HFFc6 (cell line): ENCODE data around the gene MYRIP. TPM values are rescaled to one million over a fixed set of nuclear protein-coding genes. Genes with fewer than 3 reads are reported as not detected.

Experiments used
- DNase-seq: peaks from one replicate; pipeline ENCODE4 v3.0.0-alpha.2; 2018
- H3K27ac Mint-ChIP-seq: 2 replicates; pipeline ENCODE4 v1.8.0; 2020; ENCODE audit warnings: mild to moderate bottlenecking, mixed read lengths
- H3K27me3 Mint-ChIP-seq: 2 replicates; pipeline ENCODE4 v1.8.0; 2021; ENCODE audit warnings: mild to moderate bottlenecking, moderate library complexity, mixed read lengths; ENCODE audit not compliant: insufficient read depth
- H3K36me3 Mint-ChIP-seq: 2 replicates; pipeline ENCODE4 v1.8.0; 2021; ENCODE audit warnings: low read depth, mixed read lengths
- H3K4me1 Mint-ChIP-seq: 2 replicates; pipeline ENCODE4 v1.8.0; 2020; ENCODE audit warnings: low read depth, mixed read lengths
- H3K4me3 Mint-ChIP-seq: 2 replicates; pipeline ENCODE4 v1.8.0; 2020; ENCODE audit warnings: mild to moderate bottlenecking, moderate library complexity, mixed read lengths
- H3K9me3 Mint-ChIP-seq: 2 replicates; pipeline ENCODE4 v1.8.0; 2020; ENCODE audit warnings: mild to moderate bottlenecking, mixed read lengths
- CTCF ChIP-seq: fragments of 200-600 bp; sonication (generic); IDR thresholded peaks from 2 replicates; pipeline ENCODE4 v1.5.0; 2021; ENCODE audit warnings: antibody characterized with exemption, mild to moderate bottlenecking
- total RNA-seq, 6 experiments: library from RNA; stranded (reverse); fragmentation: NEBNext Ultra II Directional; extraction: Animal tissue kit (Norgen Biotek cat#: 25700); gene quantifications; 2 replicates in 1 of 6; 3 replicates in 5 of 6; pipeline ENCODE4 v1.2.3, GENCODE V29; 2021

MYRIP gene
- total RNA-seq, 6 experiments from 2014 or later: 0.07 to 0.28 (median 0.13) TPM; not detected in 1

GRCh38 chr3:40118091-40118490 lies 308.7 kb downstream of the MYRIP start:
- TF ChIP-seq CTCF: no peak
- Mint-ChIP-seq H3K4me3 (no peak overlapping the region), H3K27ac (peak overlapping the region; percentile 92; the same call in 1 of the 2 replicates), H3K27me3 (no peaks in the 10 kb centered on the region), H3K36me3 (no peaks in the 10 kb centered on the region), H3K9me3 (no peaks in the 10 kb centered on the region), H3K4me1 (peaks cover 55% of the 10 kb centered on the region)
- no peak for DNase-seq

- TF ChIP-seq CTCF: no peak
- Mint-ChIP-seq H3K9me3 (no peaks in the 10 kb centered on the region), H3K27ac (peak overlapping the region; percentile 66), H3K4me1 (peaks cover 54% of the 10 kb centered on the region), H3K36me3 (no peaks in the 10 kb centered on the region), H3K27me3 (no peaks in the 10 kb centered on the region), H3K4me3 (peak overlapping the region; percentile 16; the same call in 1 of the 2 replicates)
- DNase-seq: no peak
Measured at GRCh38 chr3:40120067-40120692, 310.8 kb downstream of the MYRIP start.

- TF ChIP-seq CTCF: no peak
- no peaks in the 10 kb centered on the region for H3K27me3 Mint-ChIP-seq
- peak overlapping the region; percentile 66 for H3K27ac Mint-ChIP-seq
- H3K4me3 Mint-ChIP-seq: peak overlapping the region; percentile 16; the same call in 1 of the 2 replicates
- no peaks in the 10 kb centered on the region for H3K9me3 Mint-ChIP-seq
- H3K36me3 Mint-ChIP-seq: no peaks in the 10 kb centered on the region
- DNase-seq: peak; percentile 60
- H3K4me1 Mint-ChIP-seq: peaks cover 47% of the 10 kb centered on the region
Measured at GRCh38 chr3:40120806-40121205, 311.4 kb downstream of the MYRIP start.

GRCh38 chr3:40124918-40125317 lies 315.5 kb downstream of the MYRIP start:
- H3K27me3 Mint-ChIP-seq: peaks cover 3% of the 10 kb centered on the region; the same call in 1 of the 2 replicates
- peaks cover 32% of the 10 kb centered on the region for H3K4me1 Mint-ChIP-seq
- TF ChIP-seq CTCF: no peak
- H3K27ac Mint-ChIP-seq: no peak overlapping the region
- DNase-seq: no peak
- H3K9me3 Mint-ChIP-seq: no peaks in the 10 kb centered on the region
- no peak overlapping the region for H3K4me3 Mint-ChIP-seq
- H3K36me3 Mint-ChIP-seq: no peaks in the 10 kb centered on the region

- peaks cover 2% of the 10 kb centered on the region for H3K36me3 Mint-ChIP-seq
- H3K27ac Mint-ChIP-seq: no peak overlapping the region
- H3K4me1 Mint-ChIP-seq: peaks cover 27% of the 10 kb centered on the region
- H3K9me3 Mint-ChIP-seq: peaks cover 5% of the 10 kb centered on the region
- H3K4me3 Mint-ChIP-seq: no peak overlapping the region
- TF ChIP-seq CTCF: no peak
- DNase-seq: no peak
- H3K27me3 Mint-ChIP-seq: peaks cover 3% of the 10 kb centered on the region; the same call in 1 of the 2 replicates
Measured at GRCh38 chr3:40128166-40128565, 318.8 kb downstream of the MYRIP start.
